Right renal cortex interstitium (tissue), 3 donors: ENCODE data around the gene CDK19. TPM values are rescaled to one million over a fixed set of nuclear protein-coding genes. Genes with fewer than 3 reads are reported as not detected.
"Not testable (repeated sequence)": the region's sequence is repeated elsewhere in the genome, so short reads cannot be mapped to it uniquely, and the experiment has no call there.

Experiments
- DNase-seq, 3 donors: peaks; one replicate each; pipeline ENCODE4 v3.0.0-alpha.2; 2013; ENCODE audit warnings: low read depth in 3 of 3, low spot score in 2 of 3
- polyA plus RNA-seq, 3 donors: library from polyadenylated mRNA; unstranded; fragments of 120-200 nt; gene quantifications; one replicate each; pipeline ENCODE4 v1.2.1, GENCODE V29; 2013; ENCODE audit not compliant: insufficient read length in 3 of 3

CDK19 gene
- polyA plus RNA-seq, 3 donors, result 38.9 to 44.0 (median 39.6) TPM

- DNase-seq, result no peak
These were observed 220.2 kb downstream of the CDK19 start for GRCh38 chr6:110595112-110595511.

GRCh38 chr6:110593637-110594036 is 221.6 kb downstream of the CDK19 start:
- DNase-seq, result no peak

GRCh38 chr6:110592765-110593164 is 222.5 kb downstream of the CDK19 start:
- no peak for DNase-seq

GRCh38 chr6:110590821-110591351 is 224.4 kb downstream of the CDK19 start:
- no peak for DNase-seq

GRCh38 chr6:110589865-110590513 is 225.3 kb downstream of the CDK19 start:
- no peak for DNase-seq

GRCh38 chr6:110587328-110587727 is 227.9 kb downstream of the CDK19 start:
- DNase-seq, result no peak

GRCh38 chr6:110581679-110582078 is 233.6 kb downstream of the CDK19 start:
- no peak for DNase-seq

GRCh38 chr6:110577596-110578167 is 237.6 kb downstream of the CDK19 start:
- not testable (repeated sequence) for DNase-seq

GRCh38 chr6:110575925-110576463 is 239.3 kb downstream of the CDK19 start:
- no peak for DNase-seq

- no peak for DNase-seq
These were observed 240.5 kb downstream of the CDK19 start for GRCh38 chr6:110574817-110575216.

GRCh38 chr6:110573537-110573936 is 241.7 kb downstream of the CDK19 start:
- no peak for DNase-seq

- DNase-seq, result no peak
These were observed 242.1 kb downstream of the CDK19 start for GRCh38 chr6:110573136-110573535.

GRCh38 chr6:110567957-110568696 is 247.1 kb downstream of the CDK19 start:
- no peak for DNase-seq

- DNase-seq, result no peak
These were observed 248.7 kb downstream of the CDK19 start for GRCh38 chr6:110566346-110567125.

GRCh38 chr6:110564703-110565421 is 250.4 kb downstream of the CDK19 start:
- no peak for DNase-seq

GRCh38 chr6:110563711-110564110 is 251.6 kb downstream of the CDK19 start:
- DNase-seq, result no peak

- DNase-seq, result no peak
These were observed 252.9 kb downstream of the CDK19 start for GRCh38 chr6:110562316-110562915.

GRCh38 chr6:110561696-110562095 is 253.6 kb downstream of the CDK19 start:
- no peak for DNase-seq

GRCh38 chr6:110561008-110561396 is 254.3 kb downstream of the CDK19 start:
- no peak for DNase-seq
